OCI-LY7 (cell line): ENCODE results near the gene KRTAP5-5. TPM values are rescaled to one million over a fixed set of nuclear protein-coding genes. Genes with fewer than 3 reads are reported as not detected.

Source experiments
- BruUV-seq: library from RNA; stranded (reverse); fragments of 400-500 nt; replicated peaks from 2 replicates; lab custom pipeline; 2021; lab: Mats Ljungman, UMichigan
- CTCF ChIA-PET: fragments of 300-600 bp; sonication (Branson Sonifier 250); formaldehyde crosslinking; loops from one replicate; lab custom pipeline; 2022; ENCODE audit warnings: antibody characterized with exemption; ENCODE audit not compliant: unreplicated experiment; lab: Charles Lee
- POLR2A ChIA-PET: fragments of 300-600 bp; sonication (Branson Sonifier 250); formaldehyde crosslinking; loops from one replicate; lab custom pipeline; 2022; ENCODE audit warnings: antibody characterized with exemption; lab: Charles Lee
- DNase-seq: peaks from one replicate; pipeline ENCODE4 v3.0.0-alpha.2; 2015; ENCODE audit warnings: low spot score
- H2AFZ ChIP-seq: fragments of 200-600 bp; sonication (generic), shearing (Covaris generic); 2 replicates; pipeline ENCODE4 v1.6.1; 2014; ENCODE audit warnings: mild to moderate bottlenecking, antibody characterized with exemption, low read length, moderate library complexity
- H3K27ac ChIP-seq: fragments of 200-600 bp; sonication (generic); 2 replicates; pipeline ENCODE4 v1.5.1; 2014; ENCODE audit warnings: mixed run types, low read depth, mild to moderate bottlenecking, moderate library complexity, low read length, inconsistent platforms; ENCODE audit not compliant: poor library complexity, severe bottlenecking
- H3K36me3 ChIP-seq: fragments of 200-600 bp; sonication (generic); 2 replicates; pipeline ENCODE4 v1.6.1; 2014; ENCODE audit warnings: mild to moderate bottlenecking, antibody characterized with exemption, low read length, moderate library complexity, mixed read lengths; ENCODE audit not compliant: insufficient read depth
- H3K4me1 ChIP-seq: fragments of 200-600 bp; sonication (generic); 2 replicates; pipeline ENCODE4 v1.5.1; 2014; ENCODE audit warnings: mild to moderate bottlenecking, low read length; ENCODE audit not compliant: insufficient read depth, poor library complexity, severe bottlenecking
- H3K4me2 ChIP-seq: fragments of 200-600 bp; sonication (generic); 2 replicates; pipeline ENCODE4 v1.6.1; 2014; ENCODE audit warnings: mild to moderate bottlenecking, low read length
- H3K4me3 ChIP-seq: fragments of 200-600 bp; sonication (generic); 2 replicates; pipeline ENCODE4 v1.5.1; 2014; ENCODE audit warnings: mild to moderate bottlenecking, low read depth, low read length; ENCODE audit not compliant: poor library complexity, severe bottlenecking
- H3K79me2 ChIP-seq: fragments of 200-600 bp; sonication (generic); 2 replicates; pipeline ENCODE4 v1.6.1; 2016; ENCODE audit warnings: low read depth, mild to moderate bottlenecking, low read length, moderate library complexity, mixed read lengths; ENCODE audit not compliant: insufficient read depth
- H3K9me2 ChIP-seq: fragments of 200-600 bp; sonication (generic); 2 replicates; pipeline ENCODE4 v1.6.1; 2016; ENCODE audit warnings: mild to moderate bottlenecking, low read length, mixed read lengths; ENCODE audit not compliant: insufficient read depth
- H3K9me3 ChIP-seq: fragments of 200-600 bp; sonication (generic); 2 replicates; pipeline ENCODE4 v1.6.1; 2014; ENCODE audit warnings: mild to moderate bottlenecking, mixed run types, low read length, mixed read lengths
- H4K20me1 ChIP-seq: fragments of 200-600 bp; sonication (generic); 2 replicates; pipeline ENCODE4 v1.6.1; 2014; ENCODE audit warnings: mild to moderate bottlenecking, antibody characterized with exemption, low read length, moderate library complexity, mixed read lengths; ENCODE audit not compliant: insufficient read depth
- EZH2phosphoT487 ChIP-seq: fragments of 200-600 bp; sonication (generic); IDR thresholded peaks from 2 replicates; pipeline ENCODE4 v1.6.1; 2018; ENCODE audit warnings: low read depth, borderline replicate concordance, mild to moderate bottlenecking, mixed run types, antibody characterized with exemption, low read length, moderate library complexity, mixed read lengths
- intact Hi-C: fragments of 100-400 bp; cut with micrococcal nuclease; formaldehyde crosslinking; loops from one replicate; pipeline ENCODE4 v1.10.0; 2022; ENCODE audit not compliant: unreplicated experiment
- total RNA-seq, 2 experiments: library from RNA; depleted of rRNA in 1 of 2; stranded (reverse); fragments of >200 nt in 1 of 2; shearing (Covaris generic) in 1 of 2; gene quantifications; 2 replicates each; pipeline ENCODE4 v1.2.3, GENCODE V29; 2014 to 2022
- TF ChIP-seq, protein P1 (sequence below): fragments of 200-600 bp; sonication (generic); conservative IDR thresholded peaks from 2 replicates; pipeline ENCODE4 v1.5.1; 2014; ENCODE audit warnings: mild to moderate bottlenecking, antibody characterized with exemption, low read length, moderate library complexity, mixed read lengths

The KRTAP5-5 gene
- total RNA-seq, 2 experiments from 2014 or later, result not detected

DNA sequence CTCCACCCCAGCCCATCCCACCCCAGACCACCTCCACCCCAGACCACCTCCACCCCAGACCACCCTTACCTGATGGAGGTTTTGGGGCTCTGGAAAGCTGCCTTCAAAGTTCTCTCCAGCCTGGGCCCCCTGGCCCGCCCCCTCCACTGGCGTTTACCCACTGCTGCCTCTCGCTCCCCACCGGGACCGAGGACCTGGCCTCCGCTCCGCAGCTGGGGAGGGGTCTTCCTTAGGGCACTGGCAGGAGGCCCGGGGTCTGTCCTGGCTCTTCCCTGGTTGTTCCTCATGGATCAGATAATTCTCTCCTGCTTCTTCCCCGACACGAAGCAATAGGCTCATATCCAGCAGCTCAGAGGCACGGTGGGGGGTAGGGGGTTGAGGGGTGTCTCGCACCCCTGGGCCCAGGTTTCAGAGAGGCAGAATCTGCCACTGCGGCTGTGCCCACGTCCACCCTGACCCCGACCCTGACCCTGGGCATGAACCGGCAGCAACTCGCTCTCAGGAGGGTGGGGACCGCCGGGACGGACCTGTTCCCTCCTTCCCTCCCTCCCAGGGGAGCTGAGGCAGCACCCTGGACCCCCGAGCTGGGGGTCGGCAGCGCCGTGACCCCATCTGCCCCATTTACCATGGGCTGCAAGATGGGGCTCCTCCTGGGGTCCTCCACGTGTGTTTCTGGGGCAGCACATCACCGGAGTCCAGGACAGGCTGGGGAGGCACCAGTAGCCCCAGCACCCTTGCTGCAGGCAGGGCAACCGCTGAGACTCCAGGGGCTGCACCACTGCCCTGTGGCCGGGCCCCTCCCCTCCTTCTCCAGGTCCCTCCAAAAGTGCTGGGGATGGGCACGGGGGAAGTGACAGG, 12.9 kb downstream of the KRTAP5-5 start:
- CTCF ChIA-PET, result no interaction called here
- H3K4me2 ChIP-seq, result no peak overlapping the region
- no peaks in the 10 kb centered on the region for H3K9me3 ChIP-seq
- POLR2A ChIA-PET, result no interaction called here
- no peak overlapping the region for H3K4me3 ChIP-seq
- H3K79me2 ChIP-seq, result no peaks in the 10 kb centered on the region
- H4K20me1 ChIP-seq, result no peaks in the 10 kb centered on the region
- H3K4me1 ChIP-seq, result no peaks in the 10 kb centered on the region
- H3K36me3 ChIP-seq, result no peaks in the 10 kb centered on the region
- BruUV-seq, result no TSS peak
- DNase-seq, result no peak
- no peak overlapping the region for H2AFZ ChIP-seq
- intact Hi-C loops, result no loop called here
- TF ChIP-seq, protein P1, sequence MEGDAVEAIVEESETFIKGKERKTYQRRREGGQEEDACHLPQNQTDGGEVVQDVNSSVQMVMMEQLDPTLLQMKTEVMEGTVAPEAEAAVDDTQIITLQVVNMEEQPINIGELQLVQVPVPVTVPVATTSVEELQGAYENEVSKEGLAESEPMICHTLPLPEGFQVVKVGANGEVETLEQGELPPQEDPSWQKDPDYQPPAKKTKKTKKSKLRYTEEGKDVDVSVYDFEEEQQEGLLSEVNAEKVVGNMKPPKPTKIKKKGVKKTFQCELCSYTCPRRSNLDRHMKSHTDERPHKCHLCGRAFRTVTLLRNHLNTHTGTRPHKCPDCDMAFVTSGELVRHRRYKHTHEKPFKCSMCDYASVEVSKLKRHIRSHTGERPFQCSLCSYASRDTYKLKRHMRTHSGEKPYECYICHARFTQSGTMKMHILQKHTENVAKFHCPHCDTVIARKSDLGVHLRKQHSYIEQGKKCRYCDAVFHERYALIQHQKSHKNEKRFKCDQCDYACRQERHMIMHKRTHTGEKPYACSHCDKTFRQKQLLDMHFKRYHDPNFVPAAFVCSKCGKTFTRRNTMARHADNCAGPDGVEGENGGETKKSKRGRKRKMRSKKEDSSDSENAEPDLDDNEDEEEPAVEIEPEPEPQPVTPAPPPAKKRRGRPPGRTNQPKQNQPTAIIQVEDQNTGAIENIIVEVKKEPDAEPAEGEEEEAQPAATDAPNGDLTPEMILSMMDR, result no peak
- TF ChIP-seq EZH2phosphoT487, result no peak
- H3K9me2 ChIP-seq, result no peaks in the 10 kb centered on the region
- no peak overlapping the region for H3K27ac ChIP-seq

DNA sequence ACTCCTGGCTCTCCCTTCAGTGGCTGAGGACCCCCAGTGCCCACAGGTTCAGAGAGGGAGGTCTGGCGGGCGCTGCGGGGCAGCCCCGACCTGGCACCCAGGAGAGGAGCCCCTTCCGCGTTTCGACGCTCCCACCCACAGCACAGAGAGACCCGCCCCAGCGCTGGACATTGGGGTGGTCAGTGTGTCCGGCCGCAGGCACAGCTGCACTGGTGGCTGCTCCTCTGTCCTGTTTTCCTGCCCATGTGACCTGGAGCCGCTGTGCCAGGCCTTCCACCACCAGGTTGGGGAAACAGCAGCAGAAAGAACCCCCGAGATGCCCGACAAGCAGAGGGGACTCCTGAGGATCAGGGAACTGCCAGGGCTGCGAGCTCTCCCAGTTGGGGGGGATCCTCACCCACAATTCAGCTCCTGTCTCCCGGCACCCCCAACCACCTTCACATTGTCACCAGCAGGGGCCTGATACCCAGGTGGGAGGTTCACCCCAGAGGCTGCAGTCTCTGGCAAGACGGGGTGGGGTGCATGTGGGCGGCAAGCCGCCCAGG, 13.6 kb downstream of the KRTAP5-5 start:
- no TSS peak for BruUV-seq
- H3K9me3 ChIP-seq, result no peaks in the 10 kb centered on the region

DNA sequence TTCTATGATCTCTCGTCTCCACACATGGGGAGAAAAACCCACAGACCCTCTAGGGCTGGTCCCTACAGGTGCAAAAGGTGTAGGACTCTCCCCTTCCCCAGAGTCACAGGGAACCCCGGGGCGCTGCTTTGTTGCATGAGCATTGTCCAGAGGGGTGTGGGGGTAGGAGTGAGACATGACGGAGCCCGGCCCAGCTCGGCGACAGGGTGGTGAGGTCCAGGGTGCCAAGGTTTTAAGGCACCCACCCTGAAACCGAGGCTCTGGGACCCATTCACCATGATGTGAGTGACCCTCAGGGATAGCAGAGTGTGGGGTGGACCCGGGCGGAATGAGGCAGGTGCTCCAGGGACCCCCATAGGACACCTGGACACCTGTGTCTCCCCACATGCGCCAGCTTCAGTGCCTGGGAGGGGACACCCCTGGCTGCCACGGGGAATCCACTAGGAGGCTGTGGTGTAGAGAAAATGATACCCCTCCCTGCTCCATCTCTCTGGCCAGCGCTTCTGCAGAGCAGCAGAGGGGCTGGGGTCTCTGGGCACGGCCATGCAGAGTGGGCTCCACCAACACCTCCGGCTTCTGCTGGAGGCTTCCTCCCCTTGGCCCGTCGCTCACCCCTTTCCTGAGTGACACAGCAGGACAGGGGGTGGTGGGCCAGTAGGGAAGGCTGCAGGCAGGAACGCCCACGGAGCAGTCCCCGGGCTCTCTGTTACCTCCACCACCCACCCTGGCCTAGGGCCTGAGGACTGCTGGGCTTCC, 15.2 kb downstream of the KRTAP5-5 start:
- ChIA-PET CTCF (interaction anchor here (0.6 kb wide), 1 partner anchor 8 kb away, joined by 4 read pairs; no protein-coding TSS in a partner anchor), POLR2A (no interaction called here)
- no TSS peak for BruUV-seq
- Histone ChIP-seq H3K4me2 (no peak overlapping the region), H3K4me3 (no peak overlapping the region), H3K36me3 (no peaks in the 10 kb centered on the region), H4K20me1 (no peaks in the 10 kb centered on the region), H3K9me3 (no peaks in the 10 kb centered on the region), H3K27ac (no peak overlapping the region), H3K79me2 (no peaks in the 10 kb centered on the region), H2AFZ (no peak overlapping the region), H3K9me2 (no peaks in the 10 kb centered on the region), H3K4me1 (no peaks in the 10 kb centered on the region)
- intact Hi-C loops, result no loop called here
- no peak for DNase-seq
- TF ChIP-seq EZH2phosphoT487, result no peak
- TF ChIP-seq, protein P1, result no peak

More for the DNA sequence above, 13.6 kb downstream of the KRTAP5-5 start:
- no peaks in the 10 kb centered on the region for H4K20me1 ChIP-seq
- no peak overlapping the region for H3K27ac ChIP-seq
- H2AFZ ChIP-seq, result no peak overlapping the region
- no peaks in the 10 kb centered on the region for H3K4me1 ChIP-seq
- no peak for TF ChIP-seq EZH2phosphoT487
- intact Hi-C loops, result no loop called here
- no peak overlapping the region for H3K4me3 ChIP-seq
- no peaks in the 10 kb centered on the region for H3K36me3 ChIP-seq
- H3K79me2 ChIP-seq, result no peaks in the 10 kb centered on the region
- H3K9me2 ChIP-seq, result no peaks in the 10 kb centered on the region
- H3K4me2 ChIP-seq, result no peak overlapping the region
- no peak for DNase-seq
- CTCF ChIA-PET, result no interaction called here
- POLR2A ChIA-PET, result no interaction called here
